ENCODE data around the gene PAFAH1B1.
"Not testable (repeated sequence)": the region's sequence is repeated elsewhere in the genome, so short reads cannot be mapped to it uniquely, and the experiment has no call there.

Gene PAFAH1B1

DNA sequence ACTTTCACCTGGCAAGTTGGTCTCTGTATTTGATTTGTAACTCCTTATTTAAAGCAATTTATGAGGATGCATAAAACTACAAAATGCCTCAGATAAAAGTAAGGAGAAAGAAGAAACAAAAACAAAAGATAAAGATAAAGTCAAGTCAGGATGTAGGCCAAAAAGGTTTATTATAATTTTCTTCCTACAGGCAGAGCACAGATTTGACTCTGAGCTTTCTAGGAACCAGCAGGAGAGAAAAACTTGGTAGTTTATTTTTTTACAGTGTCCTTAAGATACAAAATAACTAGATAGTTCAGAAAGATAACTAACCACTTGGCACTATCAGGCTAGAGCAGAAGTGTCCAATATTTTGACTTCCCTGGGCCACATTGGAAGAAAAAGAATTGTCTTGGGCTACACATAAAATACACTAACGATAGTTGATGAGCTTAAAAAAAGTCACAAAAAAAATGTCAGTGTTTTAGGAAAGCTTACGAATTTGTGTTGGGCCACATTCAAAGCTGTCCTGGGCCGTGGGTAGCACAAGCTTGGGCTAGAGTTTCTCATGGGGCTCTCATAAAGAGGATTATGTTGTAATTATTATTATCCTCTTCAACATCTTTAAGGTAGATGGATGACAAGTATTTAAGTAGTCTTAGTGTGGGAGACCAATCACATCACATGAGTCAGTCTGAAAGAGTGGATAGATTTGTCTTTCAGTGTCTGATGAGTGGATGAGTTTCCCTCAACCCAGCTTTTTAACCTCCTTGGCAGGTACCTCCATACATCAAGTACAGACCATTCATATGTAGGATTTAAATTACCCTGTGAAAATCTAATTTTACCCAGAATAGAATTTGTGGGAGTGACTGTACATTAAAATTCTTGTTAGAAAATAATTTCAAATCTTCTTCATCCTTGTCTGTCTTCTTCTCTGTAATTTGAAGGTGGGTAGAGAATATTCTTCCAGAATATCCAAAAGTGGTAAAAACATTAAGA, 17.0 kb downstream of the PAFAH1B1 start:
- H3K4me3 ChIP-seq (ENCODE audit: low read depth, low read length): no peak overlapping the region
- TF ChIP-seq, protein P1, sequence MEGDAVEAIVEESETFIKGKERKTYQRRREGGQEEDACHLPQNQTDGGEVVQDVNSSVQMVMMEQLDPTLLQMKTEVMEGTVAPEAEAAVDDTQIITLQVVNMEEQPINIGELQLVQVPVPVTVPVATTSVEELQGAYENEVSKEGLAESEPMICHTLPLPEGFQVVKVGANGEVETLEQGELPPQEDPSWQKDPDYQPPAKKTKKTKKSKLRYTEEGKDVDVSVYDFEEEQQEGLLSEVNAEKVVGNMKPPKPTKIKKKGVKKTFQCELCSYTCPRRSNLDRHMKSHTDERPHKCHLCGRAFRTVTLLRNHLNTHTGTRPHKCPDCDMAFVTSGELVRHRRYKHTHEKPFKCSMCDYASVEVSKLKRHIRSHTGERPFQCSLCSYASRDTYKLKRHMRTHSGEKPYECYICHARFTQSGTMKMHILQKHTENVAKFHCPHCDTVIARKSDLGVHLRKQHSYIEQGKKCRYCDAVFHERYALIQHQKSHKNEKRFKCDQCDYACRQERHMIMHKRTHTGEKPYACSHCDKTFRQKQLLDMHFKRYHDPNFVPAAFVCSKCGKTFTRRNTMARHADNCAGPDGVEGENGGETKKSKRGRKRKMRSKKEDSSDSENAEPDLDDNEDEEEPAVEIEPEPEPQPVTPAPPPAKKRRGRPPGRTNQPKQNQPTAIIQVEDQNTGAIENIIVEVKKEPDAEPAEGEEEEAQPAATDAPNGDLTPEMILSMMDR (IDR thresholded peaks at IDR 0.05; ENCODE audit: low read depth, low read length, missing control alignments): no peak
- no peak for DNase-seq (ENCODE audit: low read depth)

DNA sequence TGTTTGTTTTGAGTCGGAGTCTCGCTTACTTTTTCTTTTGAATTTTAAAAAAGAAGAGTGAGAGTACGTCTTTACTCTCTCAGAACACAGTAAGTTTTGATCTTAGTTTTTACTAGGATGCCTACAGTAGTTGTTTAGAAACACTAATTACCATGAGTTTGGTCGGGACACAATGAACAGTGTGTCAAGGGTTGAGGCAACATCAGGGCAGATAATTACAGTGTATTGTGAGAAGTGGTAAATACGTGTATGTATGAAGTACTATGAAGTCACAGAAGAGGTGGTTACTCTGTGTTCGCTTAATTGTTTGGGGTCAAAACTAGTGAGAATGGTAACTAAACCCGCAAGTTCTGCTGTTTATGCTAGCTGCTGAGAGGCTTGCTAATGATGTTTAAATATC, 18.2 kb downstream of the PAFAH1B1 start:
- TF ChIP-seq, protein P1 (IDR thresholded peaks at IDR 0.05; ENCODE audit: low read depth, low read length, missing control alignments): no peak

DNA sequence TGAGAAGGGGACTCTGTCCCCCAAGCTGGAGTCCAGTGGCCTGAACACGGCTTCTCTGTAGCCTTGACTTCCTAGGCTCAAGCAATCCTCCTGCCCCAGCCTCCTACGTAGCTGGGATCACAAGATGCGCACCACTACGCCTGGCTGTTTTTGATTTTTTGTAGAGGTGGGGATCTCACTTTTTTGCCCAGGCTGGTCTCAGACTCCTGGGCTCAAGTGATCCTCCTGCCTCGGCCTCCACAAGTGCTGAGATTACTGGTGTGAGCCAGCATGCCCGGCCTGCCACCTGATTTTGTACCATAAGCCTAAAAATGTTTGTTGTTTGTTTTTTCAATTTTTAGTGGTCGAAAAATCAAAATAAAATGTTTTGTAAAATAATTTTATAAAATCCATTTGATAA, 19.2 kb downstream of the PAFAH1B1 start:
- TF ChIP-seq, protein P1 (IDR thresholded peaks at IDR 0.05; ENCODE audit: low read depth, low read length, missing control alignments): no peak
- DNase-seq (ENCODE audit: low read depth): no peak
- no peak overlapping the region for H3K4me3 ChIP-seq (ENCODE audit: low read depth, low read length)

More for the DNA sequence above, 18.2 kb downstream of the PAFAH1B1 start:
- H3K4me3 ChIP-seq (ENCODE audit: low read depth, low read length): no peak overlapping the region
- no peak for DNase-seq (ENCODE audit: low read depth)

DNA sequence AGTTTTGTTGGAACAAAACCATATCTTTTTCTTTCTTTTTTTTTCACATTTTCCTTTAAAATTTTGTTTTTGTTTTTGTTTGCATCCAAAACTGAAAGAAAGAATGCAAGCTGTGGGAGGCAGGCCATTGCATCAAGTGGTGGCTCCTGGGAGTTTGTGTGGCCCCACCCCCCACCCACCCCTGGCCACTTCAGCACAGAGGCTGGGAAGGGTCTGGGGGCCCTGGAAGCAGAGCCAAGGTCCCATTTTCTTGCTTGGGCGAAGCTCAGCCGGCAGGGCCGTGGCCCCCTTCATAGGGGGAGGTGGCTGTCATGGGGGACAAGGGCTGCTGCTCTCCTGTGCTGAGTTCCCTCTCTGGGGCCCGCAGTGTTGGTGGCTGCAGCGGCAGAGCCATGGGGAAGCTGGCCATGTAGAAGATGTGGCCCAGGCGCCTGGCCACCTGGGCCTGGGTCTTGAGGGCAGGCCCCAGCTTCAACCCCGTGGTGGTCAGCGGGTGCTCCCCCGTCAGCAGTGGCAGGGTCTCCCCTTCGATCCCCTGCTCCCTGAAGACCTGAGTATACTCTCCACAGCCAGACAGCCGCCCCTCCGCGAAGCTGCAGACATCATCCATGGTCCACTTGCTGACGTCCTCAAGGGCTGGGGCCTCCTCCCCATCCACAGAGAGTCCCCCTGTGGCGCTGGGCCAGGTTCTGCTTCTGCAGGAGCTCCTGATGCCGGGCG, 19.8 kb downstream of the PAFAH1B1 start:
- TF ChIP-seq, protein P1 (IDR thresholded peaks at IDR 0.05; ENCODE audit: low read depth, low read length, missing control alignments): no peak
- H3K4me3 ChIP-seq (ENCODE audit: low read depth, low read length): no peak overlapping the region
- DNase-seq (ENCODE audit: low read depth): no peak

DNA sequence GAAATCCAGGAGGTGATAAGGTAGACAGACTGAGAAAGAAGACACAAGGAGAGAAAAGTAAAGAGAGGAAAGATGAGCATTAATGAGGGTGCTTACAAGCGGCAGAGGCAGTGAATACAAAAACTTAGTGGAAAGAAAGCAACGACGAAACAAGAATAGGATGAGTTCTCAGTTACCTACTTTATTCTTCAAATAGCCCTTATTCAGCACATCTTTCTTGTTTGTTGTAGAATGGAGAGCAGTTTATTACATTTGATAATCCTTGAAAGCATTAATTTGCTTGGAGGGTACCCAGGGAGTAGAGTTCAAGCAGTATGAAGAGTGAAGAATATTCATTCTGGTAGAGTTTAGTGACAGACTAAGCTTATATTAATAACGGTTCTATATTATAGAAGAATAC, 22.4 kb downstream of the PAFAH1B1 start:
- TF ChIP-seq, protein P1 (IDR thresholded peaks at IDR 0.05; ENCODE audit: low read depth, low read length, missing control alignments): no peak
- no peak for DNase-seq (ENCODE audit: low read depth)

DNA sequence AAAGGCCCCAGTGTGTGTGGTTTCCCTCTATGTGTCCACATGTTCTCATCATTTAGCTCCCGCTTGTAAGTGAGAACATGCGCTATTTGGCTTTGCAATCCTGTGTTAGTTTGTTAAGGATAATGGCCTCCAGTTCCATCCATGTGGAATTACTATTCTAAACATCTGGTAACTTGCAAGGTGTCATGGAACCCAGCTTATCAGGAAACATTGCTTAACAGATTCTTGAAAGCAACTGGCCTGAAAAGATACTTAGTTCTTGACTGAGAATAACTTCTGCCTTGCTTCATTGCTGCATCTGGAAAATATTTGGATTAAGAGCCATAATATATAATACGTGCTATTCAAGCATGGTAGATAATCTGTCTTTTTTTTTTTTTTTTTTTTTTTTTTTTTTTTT, 27.8 kb downstream of the PAFAH1B1 start:
- DNase-seq (ENCODE audit: low read depth): no peak
- TF ChIP-seq, protein P1 (IDR thresholded peaks at IDR 0.05; ENCODE audit: low read depth, low read length, missing control alignments): no peak
- H3K4me3 ChIP-seq (ENCODE audit: low read depth, low read length): no peak overlapping the region

More for the DNA sequence above, 22.4 kb downstream of the PAFAH1B1 start:
- H3K4me3 ChIP-seq (ENCODE audit: low read depth, low read length): no peak overlapping the region

DNA sequence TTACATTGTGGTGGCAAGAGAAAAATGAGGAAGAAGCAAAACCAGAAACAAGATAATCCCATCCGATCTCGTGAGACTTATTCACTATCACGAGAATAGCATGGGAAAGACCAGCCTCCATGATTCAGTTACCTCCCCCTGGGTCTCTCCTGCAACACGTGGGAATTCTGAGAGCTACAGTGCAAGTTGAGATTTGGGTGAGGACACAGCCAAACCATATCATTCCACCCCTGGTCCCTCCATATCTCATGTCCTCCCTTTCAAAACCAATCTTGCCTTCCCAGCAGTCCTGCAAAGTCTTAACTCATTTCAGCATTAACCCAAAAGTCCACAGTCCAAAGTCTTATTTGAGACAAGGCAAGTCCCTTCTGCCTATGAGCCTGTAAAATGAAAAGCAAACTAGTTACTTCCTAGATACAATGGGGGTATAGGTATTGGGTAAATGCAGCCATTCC, 28.5 kb downstream of the PAFAH1B1 start:
- not testable (repeated sequence) for DNase-seq (ENCODE audit: low read depth); H3K4me3 ChIP-seq (ENCODE audit: low read depth, low read length)

DNA sequence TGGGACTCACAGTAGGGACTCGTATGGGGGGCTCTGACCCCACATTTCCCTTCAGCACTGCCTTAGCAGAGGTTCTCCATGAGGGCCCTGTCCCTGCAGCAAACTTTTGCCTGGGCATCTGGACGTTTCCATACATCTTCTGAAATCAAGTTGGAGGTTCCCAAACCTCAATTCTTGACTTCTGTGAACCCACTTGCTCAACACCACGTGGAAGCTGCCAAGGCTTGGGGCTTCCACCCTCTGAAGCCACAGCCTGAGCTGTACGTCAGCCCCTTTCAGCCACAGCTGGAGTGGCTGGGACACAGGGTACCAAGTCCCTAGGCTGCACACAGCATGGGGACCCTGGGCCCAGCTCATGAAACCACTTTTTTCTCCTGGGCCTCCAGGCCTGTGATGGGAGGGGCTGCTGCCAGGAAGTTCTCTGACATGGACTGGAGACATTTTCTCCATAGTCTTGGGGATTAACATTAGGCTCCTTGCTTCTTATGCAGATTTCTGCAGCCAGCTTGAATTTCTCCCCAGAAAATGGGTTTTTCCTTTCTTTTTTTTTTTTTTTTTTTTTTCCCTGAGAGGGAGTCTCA, 29.4 kb downstream of the PAFAH1B1 start:
- not testable (repeated sequence) for DNase-seq (ENCODE audit: low read depth); H3K4me3 ChIP-seq (ENCODE audit: low read depth, low read length)

Data from GM12864 (cell line).